Measurements from ENCODE around the gene ATP1A1.

The ATP1A1 gene

DNA sequence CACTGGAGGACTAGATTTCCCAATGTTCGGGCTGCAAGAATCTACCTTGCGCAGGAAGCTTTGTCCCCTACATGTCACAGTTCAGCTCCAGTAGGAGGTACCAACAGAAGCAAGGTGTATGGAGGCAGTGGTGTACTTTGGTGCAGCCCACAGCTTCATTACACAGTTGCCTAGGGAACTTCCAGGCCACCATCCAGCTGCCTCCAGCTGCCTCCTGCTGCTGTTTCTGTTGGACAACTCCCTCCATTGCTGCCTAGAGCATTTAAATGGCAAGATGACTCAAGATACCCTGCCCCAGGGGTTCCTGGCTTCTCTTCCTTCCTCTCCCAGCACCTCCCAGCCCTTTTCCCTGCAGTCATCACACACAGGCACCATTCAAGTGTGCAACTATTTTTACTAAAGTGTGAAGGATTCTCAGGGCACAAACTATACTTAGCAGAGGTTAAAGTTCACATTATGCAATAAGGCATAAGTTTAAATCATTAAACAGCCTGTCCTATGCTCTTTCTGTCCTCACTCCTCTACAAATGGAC is 39.0 kb upstream of the ATP1A1 start:
- no peaks in the 10 kb centered on the region for H3F3A ChIP-seq (ENCODE audit: insufficient read depth, low read length)
- TF ChIP-seq, protein P1, sequence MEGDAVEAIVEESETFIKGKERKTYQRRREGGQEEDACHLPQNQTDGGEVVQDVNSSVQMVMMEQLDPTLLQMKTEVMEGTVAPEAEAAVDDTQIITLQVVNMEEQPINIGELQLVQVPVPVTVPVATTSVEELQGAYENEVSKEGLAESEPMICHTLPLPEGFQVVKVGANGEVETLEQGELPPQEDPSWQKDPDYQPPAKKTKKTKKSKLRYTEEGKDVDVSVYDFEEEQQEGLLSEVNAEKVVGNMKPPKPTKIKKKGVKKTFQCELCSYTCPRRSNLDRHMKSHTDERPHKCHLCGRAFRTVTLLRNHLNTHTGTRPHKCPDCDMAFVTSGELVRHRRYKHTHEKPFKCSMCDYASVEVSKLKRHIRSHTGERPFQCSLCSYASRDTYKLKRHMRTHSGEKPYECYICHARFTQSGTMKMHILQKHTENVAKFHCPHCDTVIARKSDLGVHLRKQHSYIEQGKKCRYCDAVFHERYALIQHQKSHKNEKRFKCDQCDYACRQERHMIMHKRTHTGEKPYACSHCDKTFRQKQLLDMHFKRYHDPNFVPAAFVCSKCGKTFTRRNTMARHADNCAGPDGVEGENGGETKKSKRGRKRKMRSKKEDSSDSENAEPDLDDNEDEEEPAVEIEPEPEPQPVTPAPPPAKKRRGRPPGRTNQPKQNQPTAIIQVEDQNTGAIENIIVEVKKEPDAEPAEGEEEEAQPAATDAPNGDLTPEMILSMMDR (IDR thresholded peaks at IDR 0.05; ENCODE audit: low read length): no peak
- TF ChIP-seq EZH2 (IDR thresholded peaks at IDR 0.05; ENCODE audit: borderline replicate concordance, low read length): no peak
- no peaks in the 10 kb centered on the region for H3K9me2 ChIP-seq (ENCODE audit: low read depth, low read length)
- H3K9me3 ChIP-seq (ENCODE audit: low read length): no peaks in the 10 kb centered on the region
- no peaks in the 10 kb centered on the region for H3K79me2 ChIP-seq (ENCODE audit: insufficient read depth, low read length)
- H4K20me1 ChIP-seq (ENCODE audit: insufficient read depth, low read length): no peaks in the 10 kb centered on the region
- H2AFZ ChIP-seq (ENCODE audit: low read length): no peak overlapping the region
- H3K4me2 ChIP-seq (ENCODE audit: low read length): no peak overlapping the region
- H3K27ac ChIP-seq (ENCODE audit: low read depth, low read length, poor library complexity, severe bottlenecking): no peak overlapping the region
- no peaks in the 10 kb centered on the region for H3K27me3 ChIP-seq (ENCODE audit: insufficient read depth, low read length)
- H3K4me3 ChIP-seq (ENCODE audit: low read depth, low read length, poor library complexity, severe bottlenecking): no peak overlapping the region
- no peaks in the 10 kb centered on the region for H3K4me1 ChIP-seq (ENCODE audit: insufficient read depth, low read length, severe bottlenecking)
- no peaks in the 10 kb centered on the region for H3K36me3 ChIP-seq (ENCODE audit: insufficient read depth, low read length)
- H3K9ac ChIP-seq (ENCODE audit: low read length): no peak overlapping the region

DNA sequence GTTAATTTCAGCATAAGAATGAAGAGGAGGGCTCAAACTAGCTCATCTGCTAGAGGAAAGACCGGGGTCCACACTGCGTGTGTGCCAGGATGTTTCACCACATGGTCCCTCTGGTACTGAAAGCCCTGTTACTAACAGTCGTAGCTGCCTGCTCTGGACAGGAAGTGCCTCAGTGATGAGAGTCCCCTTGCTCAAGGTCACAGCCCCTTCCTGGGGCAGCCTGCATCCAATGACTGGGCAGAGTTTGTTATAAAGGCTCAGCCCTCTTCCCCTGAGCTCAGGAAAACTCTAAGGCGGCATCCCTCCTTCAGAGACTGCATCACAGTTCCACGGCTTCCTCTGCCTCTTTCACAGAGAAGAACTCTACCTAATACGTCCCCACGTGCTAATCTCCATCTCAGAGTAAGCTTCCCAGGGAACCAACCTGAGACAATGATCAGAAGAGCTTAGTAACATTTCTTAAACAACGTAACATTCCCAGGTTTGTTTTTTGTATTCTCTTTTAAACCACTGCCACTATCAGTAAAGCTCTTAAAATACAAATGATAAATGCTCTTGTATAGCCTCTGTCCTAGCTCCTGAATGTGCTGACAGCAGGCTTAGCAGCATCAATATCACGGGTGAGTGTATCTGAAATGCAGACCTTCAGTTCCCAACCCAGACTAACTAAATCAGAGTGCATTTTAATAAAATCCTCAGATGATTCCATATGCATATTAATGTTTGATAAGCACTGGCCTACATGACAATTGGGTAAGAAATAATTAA is 38.0 kb upstream of the ATP1A1 start:
- Histone ChIP-seq H3K27ac (ENCODE audit: low read depth, low read length, poor library complexity, severe bottlenecking) (no peak overlapping the region), H3K27me3 (ENCODE audit: insufficient read depth, low read length) (no peaks in the 10 kb centered on the region), H3K79me2 (ENCODE audit: insufficient read depth, low read length) (no peaks in the 10 kb centered on the region), H3K4me1 (ENCODE audit: insufficient read depth, low read length, severe bottlenecking) (no peaks in the 10 kb centered on the region), H3F3A (ENCODE audit: insufficient read depth, low read length) (no peaks in the 10 kb centered on the region), H2AFZ (ENCODE audit: low read length) (no peak overlapping the region), H4K20me1 (ENCODE audit: insufficient read depth, low read length) (no peaks in the 10 kb centered on the region), H3K36me3 (ENCODE audit: insufficient read depth, low read length) (no peaks in the 10 kb centered on the region), H3K9me2 (ENCODE audit: low read depth, low read length) (no peaks in the 10 kb centered on the region), H3K9me3 (ENCODE audit: low read length) (no peaks in the 10 kb centered on the region), H3K4me3 (ENCODE audit: low read depth, low read length, poor library complexity, severe bottlenecking) (no peak overlapping the region), H3K4me2 (ENCODE audit: low read length) (no peak overlapping the region), H3K9ac (ENCODE audit: low read length) (no peak overlapping the region)
- TF ChIP-seq, protein P1 (IDR thresholded peaks at IDR 0.05; ENCODE audit: low read length): no peak
- no peak for TF ChIP-seq EZH2 (IDR thresholded peaks at IDR 0.05; ENCODE audit: borderline replicate concordance, low read length)

DNA sequence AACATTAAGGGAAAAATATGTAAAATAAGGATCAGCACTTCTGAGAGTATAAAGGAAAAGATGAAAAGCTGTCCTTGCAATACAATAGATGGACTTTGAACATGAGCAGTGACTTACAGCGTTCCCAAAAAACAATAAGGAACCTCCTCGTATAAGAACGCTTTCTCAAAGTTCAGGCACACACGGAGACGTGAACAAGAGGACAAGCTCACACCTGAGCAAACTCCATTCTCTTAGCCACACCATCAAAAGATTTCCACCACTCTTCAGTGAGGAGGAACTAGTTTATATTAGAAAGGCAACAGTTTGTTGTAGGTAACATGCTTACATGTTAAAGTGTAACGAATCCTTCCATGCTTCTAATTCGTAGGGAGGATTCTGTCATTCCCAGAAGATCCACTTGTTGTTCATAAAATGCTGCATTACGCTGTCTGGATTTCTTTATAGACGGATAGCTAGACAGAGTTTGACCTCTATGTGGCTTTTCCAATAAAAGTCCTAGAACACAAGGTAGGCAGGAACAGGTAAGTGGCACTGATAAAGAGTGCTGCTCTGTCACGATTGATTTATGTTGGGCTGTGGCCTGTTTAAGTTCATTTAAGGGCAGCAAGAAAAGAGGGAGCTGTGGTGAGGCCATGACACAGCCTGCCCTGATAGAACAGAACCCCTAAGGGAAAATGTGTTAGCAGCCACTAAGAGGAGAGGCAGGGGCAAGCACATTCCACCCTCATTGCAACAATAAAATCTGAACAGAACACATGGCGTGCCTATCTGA is 37.0 kb upstream of the ATP1A1 start:
- Histone ChIP-seq H3K4me3 (ENCODE audit: low read depth, low read length, poor library complexity, severe bottlenecking) (no peak overlapping the region), H4K20me1 (ENCODE audit: insufficient read depth, low read length) (no peaks in the 10 kb centered on the region), H3K9me2 (ENCODE audit: low read depth, low read length) (no peaks in the 10 kb centered on the region), H3K4me1 (ENCODE audit: insufficient read depth, low read length, severe bottlenecking) (no peaks in the 10 kb centered on the region), H3F3A (ENCODE audit: insufficient read depth, low read length) (no peaks in the 10 kb centered on the region), H3K9me3 (ENCODE audit: low read length) (no peaks in the 10 kb centered on the region), H3K79me2 (ENCODE audit: insufficient read depth, low read length) (no peaks in the 10 kb centered on the region), H3K36me3 (ENCODE audit: insufficient read depth, low read length) (no peaks in the 10 kb centered on the region), H3K27me3 (ENCODE audit: insufficient read depth, low read length) (no peaks in the 10 kb centered on the region), H3K27ac (ENCODE audit: low read depth, low read length, poor library complexity, severe bottlenecking) (no peak overlapping the region), H2AFZ (ENCODE audit: low read length) (no peak overlapping the region), H3K9ac (ENCODE audit: low read length) (no peak overlapping the region), H3K4me2 (ENCODE audit: low read length) (no peak overlapping the region)
- no peak for TF ChIP-seq EZH2 (IDR thresholded peaks at IDR 0.05; ENCODE audit: borderline replicate concordance, low read length)
- TF ChIP-seq, protein P1 (IDR thresholded peaks at IDR 0.05; ENCODE audit: low read length): no peak
